GM18868 (cell line): Measurements from ENCODE around the gene TMEM259.

Experiments
- ATAC-seq: cut with Tn5 transposase; IDR thresholded peaks from one replicate; pipeline ENCODE4 v1.9.1; 2021; ENCODE audit warnings: mild to moderate bottlenecking, moderate library complexity; ENCODE audit not compliant: unreplicated experiment

The TMEM259 gene

DNA sequence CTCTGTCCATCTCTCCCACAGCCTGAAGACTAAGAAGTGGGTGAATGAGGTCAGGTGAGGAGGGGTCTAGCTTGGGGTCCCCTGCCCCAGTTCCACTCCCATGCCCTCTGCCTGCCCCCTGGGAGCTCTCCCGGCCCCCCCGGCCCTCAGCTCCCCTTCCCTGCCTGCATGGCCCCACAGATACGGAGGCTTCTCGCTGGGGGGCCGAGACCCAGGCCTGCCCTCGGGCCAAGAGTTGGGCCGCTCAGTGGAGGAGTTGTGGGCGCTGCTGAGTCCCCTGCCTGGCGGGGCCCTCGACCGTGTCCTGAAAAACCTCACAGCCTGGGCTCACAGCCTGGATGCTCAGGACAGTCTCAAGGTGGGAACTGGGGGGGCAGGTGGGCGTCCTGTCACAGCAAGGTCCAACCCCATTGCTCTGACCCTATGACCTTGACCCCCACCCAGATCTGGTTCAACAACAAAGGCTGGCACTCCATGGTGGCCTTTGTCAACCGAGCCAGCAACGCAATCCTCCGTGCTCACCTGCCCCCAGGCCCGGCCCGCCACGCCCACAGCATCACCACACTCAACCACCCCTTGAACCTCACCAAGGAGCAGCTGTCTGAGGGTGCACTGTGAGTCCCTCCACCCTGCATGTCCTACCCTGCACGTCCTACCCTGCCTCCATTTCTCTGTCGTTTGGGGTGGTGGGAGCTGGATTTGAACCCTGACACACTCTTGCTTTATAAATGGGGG is 35.1 kb upstream of the TMEM259 start:
- no peak for ATAC-seq

GRCh38 chr19:1055028-1055425 is 34.1 kb upstream of the TMEM259 start:
- no peak for ATAC-seq

DNA sequence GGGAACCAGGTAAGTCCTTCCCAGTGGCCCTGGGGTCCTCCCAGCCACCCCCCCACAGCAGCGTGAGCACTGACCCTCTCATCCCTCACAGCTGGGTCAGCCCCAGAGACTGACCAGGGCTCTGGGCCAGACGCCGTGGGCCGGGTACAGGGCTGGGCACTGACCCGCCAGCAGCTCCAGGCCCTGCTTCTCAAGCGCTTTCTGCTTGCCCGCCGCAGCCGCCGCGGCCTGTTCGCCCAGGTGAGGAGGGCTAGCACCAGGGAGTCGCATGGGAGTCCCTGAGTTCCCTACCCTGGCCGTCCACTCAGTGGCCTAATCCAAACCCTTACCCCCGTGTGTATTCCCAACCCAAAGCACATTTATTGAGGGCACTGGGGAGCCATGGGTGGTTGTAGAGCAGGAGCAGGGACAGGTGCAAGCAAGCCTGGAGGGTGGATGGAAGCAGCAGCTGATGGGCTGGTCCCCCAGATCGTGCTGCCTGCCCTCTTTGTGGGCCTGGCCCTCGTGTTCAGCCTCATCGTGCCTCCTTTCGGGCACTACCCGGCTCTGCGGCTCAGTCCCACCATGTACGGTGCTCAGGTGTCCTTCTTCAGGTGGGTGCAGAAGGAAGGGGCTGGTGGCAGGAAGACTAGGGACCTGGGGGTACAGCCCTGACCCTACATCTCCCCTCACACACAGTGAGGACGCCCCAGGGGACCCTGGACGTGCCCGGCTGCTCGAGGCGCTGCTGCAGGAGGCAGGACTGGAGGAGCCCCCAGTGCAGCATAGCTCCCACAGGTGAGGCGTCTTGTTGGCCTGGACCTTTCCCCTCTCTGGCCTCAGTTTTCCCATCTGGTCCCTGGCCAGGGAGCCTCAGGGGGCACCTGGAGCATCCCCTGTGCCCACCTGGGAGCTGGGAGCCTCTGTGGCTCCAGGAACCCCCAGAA is 33.4 kb upstream of the TMEM259 start:
- ATAC-seq = no peak

GRCh38 chr19:1053176-1054101 is 32.5 kb upstream of the TMEM259 start:
- no peak for ATAC-seq

DNA sequence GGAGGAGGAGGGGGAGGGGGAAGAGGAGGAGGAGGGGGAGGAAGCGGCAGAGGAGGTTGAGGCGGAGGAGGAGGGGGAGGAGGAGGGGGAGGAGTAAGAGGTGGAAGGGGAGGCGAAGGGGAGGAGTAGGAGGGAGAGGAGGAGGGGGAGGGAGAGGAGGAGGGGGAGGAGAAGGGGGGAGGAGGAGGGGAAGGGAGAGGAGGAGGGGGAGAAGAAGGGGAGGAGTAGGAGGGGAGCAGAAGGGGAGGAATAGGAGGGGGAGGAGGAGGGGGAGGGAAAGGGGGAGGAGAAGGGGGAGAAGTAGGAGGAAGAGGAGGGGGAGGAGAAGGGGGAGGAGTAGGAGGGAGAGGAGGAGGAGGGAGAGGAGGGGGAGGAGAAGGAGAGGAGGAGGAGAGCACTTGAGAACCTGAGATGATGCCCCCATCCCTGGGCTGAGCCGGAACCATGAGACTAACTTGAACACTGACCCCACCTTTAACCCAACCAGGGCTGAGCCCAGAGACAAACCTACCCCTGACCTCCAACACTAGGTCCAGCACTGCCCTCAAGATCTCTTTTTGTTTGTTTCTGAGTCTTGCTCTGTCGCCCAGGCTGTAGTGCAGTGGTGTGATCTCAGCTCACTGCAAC is 31.5 kb upstream of the TMEM259 start:
- ATAC-seq = no peak

GRCh38 chr19:1051791-1052190 is 30.9 kb upstream of the TMEM259 start:
- ATAC-seq = no peak

- no peak for ATAC-seq
Measured at GRCh38 chr19:1050989-1051788, 30.3 kb upstream of the TMEM259 start.

DNA sequence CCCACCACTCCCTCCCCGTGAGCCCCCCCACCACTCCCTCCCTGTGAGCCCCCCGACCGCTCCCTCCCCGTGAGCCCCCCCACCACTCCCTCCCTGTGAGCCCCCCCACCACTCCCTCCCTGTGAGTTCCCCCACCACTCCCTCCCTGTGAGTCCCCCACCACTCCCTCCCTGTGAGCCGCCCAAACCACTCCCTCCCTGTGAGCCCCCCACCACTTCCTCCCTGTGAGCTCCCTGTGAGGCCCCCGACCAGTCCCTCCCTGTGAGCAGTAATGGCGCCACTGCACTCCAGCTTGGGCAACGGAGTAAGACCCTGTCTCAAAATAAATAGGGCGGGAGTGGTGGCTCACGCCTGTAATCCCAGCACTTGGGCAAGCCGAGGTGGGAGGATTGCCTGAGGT is 28.9 kb upstream of the TMEM259 start:
- no peak for ATAC-seq

GRCh38 chr19:1049106-1049505 is 28.2 kb upstream of the TMEM259 start:
- ATAC-seq = no peak

GRCh38 chr19:1047696-1048147 is 26.8 kb upstream of the TMEM259 start:
- no peak for ATAC-seq

- ATAC-seq = no peak
Measured at GRCh38 chr19:1046836-1047695, 26.1 kb upstream of the TMEM259 start.

DNA sequence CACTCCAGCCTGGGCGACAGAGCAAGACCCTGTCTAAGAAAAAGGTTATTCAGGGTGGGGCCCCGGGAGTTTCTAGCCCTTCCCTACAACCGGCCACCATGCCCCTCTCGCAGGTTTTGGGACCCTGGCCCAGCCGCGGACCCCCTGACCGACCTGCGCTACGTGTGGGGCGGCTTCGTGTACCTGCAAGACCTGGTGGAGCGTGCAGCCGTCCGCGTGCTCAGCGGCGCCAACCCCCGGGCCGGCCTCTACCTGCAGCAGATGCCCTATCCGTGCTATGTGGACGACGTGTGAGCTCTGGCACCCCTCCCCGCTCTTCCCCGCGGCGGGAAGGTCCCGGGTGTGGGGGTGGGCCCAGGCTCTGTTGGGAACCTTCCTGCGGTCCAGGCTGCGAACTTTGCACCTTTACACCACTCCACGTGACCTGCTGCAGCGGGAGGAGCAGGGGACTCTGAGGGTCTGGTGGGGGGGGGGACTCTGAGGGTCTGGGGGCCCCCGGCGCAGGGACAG is 25.2 kb upstream of the TMEM259 start:
- no peak for ATAC-seq

- no peak for ATAC-seq
Measured at GRCh38 chr19:1045247-1045603, 24.3 kb upstream of the TMEM259 start.

DNA sequence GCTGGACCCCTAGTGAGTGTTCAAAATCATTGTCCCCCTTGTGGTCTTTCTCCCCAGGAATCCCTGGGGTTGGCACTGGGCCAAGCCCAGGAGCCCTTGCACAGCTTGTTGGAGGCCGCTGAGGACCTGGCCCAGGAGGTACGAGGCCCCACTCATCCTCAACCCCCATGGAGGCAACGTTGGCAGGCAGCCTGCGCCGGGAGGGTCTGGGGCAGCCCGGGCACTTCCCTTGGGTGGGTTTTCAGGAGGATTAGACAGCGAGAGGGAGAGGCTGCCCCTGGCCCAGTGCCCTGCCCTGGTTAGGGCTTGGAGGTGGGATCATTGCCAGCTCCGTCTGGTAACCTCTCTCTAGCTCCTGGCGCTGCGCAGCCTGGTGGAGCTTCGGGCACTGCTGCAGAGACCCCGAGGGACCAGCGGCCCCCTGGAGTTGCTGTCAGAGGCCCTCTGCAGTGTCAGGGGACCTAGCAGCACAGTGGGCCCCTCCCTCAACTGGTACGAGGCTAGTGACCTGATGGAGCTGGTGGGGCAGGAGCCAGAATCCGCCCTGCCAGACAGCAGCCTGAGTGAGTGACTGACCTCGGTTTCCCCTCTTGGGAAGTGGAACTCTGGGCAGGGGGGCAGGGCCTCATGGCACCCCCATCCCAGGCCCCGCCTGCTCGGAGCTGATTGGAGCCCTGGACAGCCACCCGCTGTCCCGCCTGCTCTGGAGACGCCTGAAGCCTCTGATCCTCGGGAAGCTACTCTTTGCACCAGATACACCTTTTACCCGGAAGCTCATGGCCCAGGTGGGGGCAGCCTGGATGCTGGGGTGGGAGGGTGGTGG is 22.0 kb upstream of the TMEM259 start:
- ATAC-seq = no peak

- no peak for ATAC-seq
Measured at GRCh38 chr19:1041835-1042685, 21.1 kb upstream of the TMEM259 start.

- no peak for ATAC-seq
Measured at GRCh38 chr19:1041272-1041834, 20.4 kb upstream of the TMEM259 start.
